Prostate gland (tissue), 2 donors: Measurements from ENCODE around the gene SRPK1. TPM values are rescaled to one million over a fixed set of nuclear protein-coding genes. Genes with fewer than 3 reads are reported as not detected.

Experiments
- DNase-seq: peaks from one replicate; pipeline ENCODE4 v3.0.0-alpha.2; 2019; ENCODE audit warnings: low spot score
- H3K27ac ChIP-seq, 2 donors: fragments of 200-600 bp; sonication (generic); 2 replicates each; pipeline ENCODE4 v1.5.1; 2017 to 2019
- H3K27me3 ChIP-seq: fragments of 200-600 bp; sonication (generic); replicated peaks from 2 replicates; pipeline ENCODE4 v1.5.1; 2019; ENCODE audit not compliant: insufficient read depth
- H3K36me3 ChIP-seq, 2 donors: fragments of 200-600 bp; sonication (generic); 1 replicate in 1 of 2; 2 replicates in 1 of 2; pipeline versions ENCODE4 v1.5.1 to v1.8.1; 2017 to 2019
- H3K4me1 ChIP-seq: fragments of 200-600 bp; sonication (generic); replicated peaks from 2 replicates; pipeline ENCODE4 v1.5.1; 2019
- H3K4me3 ChIP-seq, 2 donors: fragments of 200-600 bp; sonication (generic); 2 replicates each; pipeline ENCODE4 v1.5.1; 2017 to 2019
- H3K9me3 ChIP-seq: fragments of 200-600 bp; sonication (generic); 2 replicates; pipeline ENCODE4 v1.5.1; 2017
- CTCF ChIP-seq, 4 experiments: fragments of 200-600 bp in 2 of 4; fragments of 450-650 bp in 2 of 4; sonication (generic) in 2 of 4; IDR thresholded peaks; 1 replicate in 3 of 4; 2 replicates in 1 of 4; pipeline ENCODE4 v1.5.1; 2016 to 2019; ENCODE audit warnings: antibody characterized with exemption in 4 of 4, mild to moderate bottlenecking in 2 of 4, moderate library complexity in 2 of 4
- POLR2A ChIP-seq: fragments of 450-650 bp; IDR thresholded peaks from one replicate; pipeline ENCODE4 v1.6.1; 2016; ENCODE audit warnings: antibody characterized with exemption, mild to moderate bottlenecking
- POLR2AphosphoS5 ChIP-seq: sonication (generic); formaldehyde crosslinking; IDR thresholded peaks from one replicate; pipeline ENCODE4 v1.6.1; 2017; ENCODE audit warnings: antibody characterized with exemption
- WGBS: methylation state at CpG from one replicate; pipeline ENCODE4 v1.1.5; 2018; 5-methylcytosine and 5-hydroxymethylcytosine counted together
- intact Hi-C: fragments of 100-400 bp; cut with DNase I; formaldehyde crosslinking; loops from one replicate; pipeline ENCODE4 v1.14.2; 2022
- total RNA-seq, 2 donors: library from RNA; depleted of rRNA; stranded (reverse); fragments of >200 nt; gene quantifications; one replicate each; pipeline ENCODE4 v1.1.0, GENCODE V29; 2016

SRPK1 gene
- total RNA-seq, 2 donors from 2014 or later, result 19.4 to 59.4 TPM

- Histone ChIP-seq H3K9me3 (no peaks in the 10 kb centered on the region), H3K4me3 (no peak overlapping the region), H3K4me1 (no peaks in the 10 kb centered on the region), H3K36me3 (no peaks in the 10 kb centered on the region), H3K27me3 (no peaks in the 10 kb centered on the region), H3K27ac (no peak overlapping the region)
- intact Hi-C loops, result no loop called here
- DNase-seq, result no peak
- TF ChIP-seq POLR2AphosphoS5, result no peak
- no peak for TF ChIP-seq CTCF (IDR thresholded peaks at IDR 0.05)
- no peak for TF ChIP-seq POLR2A
- whole genome bisulfite sequencing, result 95% methylated on average over 4 of the region's 4 CpGs
Measured at GRCh38 chr6:35900448-35900847, 20.4 kb downstream of the SRPK1 start.

GRCh38 chr6:35898003-35898402 is 22.9 kb downstream of the SRPK1 start:
- DNase-seq, result no peak
- TF ChIP-seq POLR2A (no peak), POLR2AphosphoS5 (no peak), CTCF (IDR thresholded peaks at IDR 0.05) (no peak)
- intact Hi-C loops, result no loop called here
- Histone ChIP-seq H3K27ac (no peak overlapping the region), H3K4me1 (no peaks in the 10 kb centered on the region), H3K36me3 (no peaks in the 10 kb centered on the region), H3K27me3 (no peaks in the 10 kb centered on the region), H3K9me3 (no peaks in the 10 kb centered on the region), H3K4me3 (no peak overlapping the region)
- 99% methylated on average over 2 of the region's 2 CpGs for WGBS

GRCh38 chr6:35897486-35897885 is 23.4 kb downstream of the SRPK1 start:
- no peak for DNase-seq
- Histone ChIP-seq H3K27me3 (no peaks in the 10 kb centered on the region), H3K9me3 (no peaks in the 10 kb centered on the region), H3K4me3 (no peak overlapping the region), H3K27ac (no peak overlapping the region), H3K36me3 (no peaks in the 10 kb centered on the region), H3K4me1 (no peaks in the 10 kb centered on the region)
- 100% methylated on average over 4 of the region's 4 CpGs for WGBS
- TF ChIP-seq POLR2AphosphoS5, result no peak
- TF ChIP-seq CTCF (IDR thresholded peaks at IDR 0.05), result no peak
- TF ChIP-seq POLR2A, result no peak
- intact Hi-C loops, result no loop called here

GRCh38 chr6:35897036-35897435 is 23.9 kb downstream of the SRPK1 start:
- TF ChIP-seq POLR2A (no peak), POLR2AphosphoS5 (no peak), CTCF (IDR thresholded peaks at IDR 0.05) (no peak)
- no peaks in the 10 kb centered on the region for H3K9me3 ChIP-seq
- intact Hi-C loops, result no loop called here
- no peak overlapping the region for H3K27ac ChIP-seq
- no peaks in the 10 kb centered on the region for H3K27me3 ChIP-seq
- H3K36me3 ChIP-seq, result no peaks in the 10 kb centered on the region
- 95% methylated on average over 3 of the region's 3 CpGs for WGBS
- H3K4me3 ChIP-seq, result no peak overlapping the region
- DNase-seq, result no peak
- H3K4me1 ChIP-seq, result no peaks in the 10 kb centered on the region

- H3K27me3 ChIP-seq, result no peaks in the 10 kb centered on the region
- no peak for DNase-seq
- H3K36me3 ChIP-seq, result no peaks in the 10 kb centered on the region
- no peak for TF ChIP-seq POLR2A
- TF ChIP-seq CTCF (IDR thresholded peaks at IDR 0.05), result no peak
- TF ChIP-seq POLR2AphosphoS5, result no peak
- no peak overlapping the region for H3K4me3 ChIP-seq
- intact Hi-C loops, result no loop called here
- H3K9me3 ChIP-seq, result no peaks in the 10 kb centered on the region
- whole genome bisulfite sequencing, result 94% methylated on average over 1 of the region's 1 CpG
- H3K27ac ChIP-seq, result no peak overlapping the region
- no peaks in the 10 kb centered on the region for H3K4me1 ChIP-seq
Measured at GRCh38 chr6:35896228-35896627, 24.7 kb downstream of the SRPK1 start.
